Activated CD4-positive, alpha-beta T cell treated with anti-CD3 and anti-CD28 coated beads, Interleukin-2, amount 10 ng/mL, durations not matched to agents 24 days and 14 days (primary cell): ENCODE measurements around the gene SH3GLB2. TPM values are rescaled to one million over a fixed set of nuclear protein-coding genes. Genes with fewer than 3 reads are reported as not detected.

Experiments used
- DNase-seq: peaks from one replicate; pipeline ENCODE4 v3.0.0; 2022
- H3K27ac Mint-ChIP-seq: one replicate; pipeline ENCODE4 v1.8.0; 2022; ENCODE audit warnings: mild to moderate bottlenecking, mixed read lengths
- H3K27me3 Mint-ChIP-seq: one replicate; pipeline ENCODE4 v1.8.0; 2022; ENCODE audit warnings: mixed read lengths
- H3K36me3 Mint-ChIP-seq: one replicate; pipeline ENCODE4 v1.8.0; 2022; ENCODE audit warnings: low read depth, mild to moderate bottlenecking, mixed read lengths
- H3K4me1 Mint-ChIP-seq: one replicate; pipeline ENCODE4 v1.8.0; 2021; ENCODE audit warnings: mixed read lengths
- H3K4me3 Mint-ChIP-seq: one replicate; pipeline ENCODE4 v1.8.0; 2022; ENCODE audit warnings: mild to moderate bottlenecking, moderate library complexity, mixed read lengths
- H3K9me3 Mint-ChIP-seq: one replicate; pipeline ENCODE4 v1.8.0; 2021; ENCODE audit warnings: mixed read lengths
- intact Hi-C: fragments of 100-400 bp; cut with micrococcal nuclease; formaldehyde crosslinking; loops from one replicate; pipeline ENCODE4 v1.15.1; 2023
- total RNA-seq: library from RNA; stranded (reverse); gene quantifications from 2 replicates; pipeline ENCODE4 v1.2.3, GENCODE V29; 2022

Gene SH3GLB2
- 69.6 and 73.9 TPM in 2 replicates for total RNA-seq

DNA sequence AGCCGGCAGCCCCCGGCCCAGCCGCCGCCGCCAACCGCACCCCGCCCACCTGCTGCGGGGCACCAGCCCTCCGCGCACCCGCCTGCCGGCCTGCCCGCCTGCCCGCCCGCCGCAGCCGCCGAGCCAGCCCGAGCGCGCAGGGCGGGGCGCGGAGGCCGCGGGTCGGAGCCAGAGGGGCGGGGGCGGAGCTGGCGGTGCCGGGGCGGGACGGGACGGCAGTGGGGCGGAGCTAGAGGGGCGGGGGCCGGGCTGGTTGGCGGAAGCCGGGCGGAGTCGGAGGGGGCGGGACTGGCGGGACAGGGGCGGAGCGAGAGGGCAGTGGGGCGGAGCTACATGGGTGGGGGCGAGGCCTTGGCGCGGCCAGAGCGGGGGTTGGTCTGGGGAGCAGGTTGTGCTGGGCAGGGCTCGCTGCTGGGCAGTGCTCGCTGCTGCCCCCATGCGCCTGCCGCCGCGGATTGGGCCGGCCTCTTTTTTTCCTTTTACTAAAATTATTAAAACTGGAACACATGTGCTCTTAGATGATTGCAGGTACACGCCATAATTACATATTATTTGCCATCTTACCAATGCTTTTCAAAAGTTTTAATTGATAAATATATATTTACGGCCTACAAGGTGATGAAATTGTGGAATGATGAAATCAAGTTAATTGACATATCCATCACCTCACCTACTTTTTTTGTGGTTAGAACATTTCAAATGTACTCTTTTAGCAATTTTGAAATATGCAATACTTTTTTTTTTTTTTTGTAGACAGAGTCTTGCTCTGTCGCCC is at the start of gene SH3GLB2:
Gene SH3GLB2, minus strand, starts transcription at position 140 of the 775 bp plus-strand sequence. CDS start 177 bp downstream, outside the sequence.
- Mint-ChIP-seq H3K9me3 (no peaks in the 10 kb centered on the region), H3K27me3 (no peaks in the 10 kb centered on the region), H3K36me3 (no peaks in the 10 kb centered on the region), H3K27ac (peak within 1 kb of the TSS; percentile 77), H3K4me3 (peak within 1 kb of the TSS; percentile 85), H3K4me1 (peaks cover 17% of the 10 kb centered on the region)
- DNase-seq, result peak; percentile 96
- intact Hi-C loops, result loop anchor here (1.0 to 5.0 kb wide), 6 partner anchors 8 to 571 kb away; partner anchors contain the start of genes CRAT, DOLK, DOLPP1 and LRRC8A

DNA sequence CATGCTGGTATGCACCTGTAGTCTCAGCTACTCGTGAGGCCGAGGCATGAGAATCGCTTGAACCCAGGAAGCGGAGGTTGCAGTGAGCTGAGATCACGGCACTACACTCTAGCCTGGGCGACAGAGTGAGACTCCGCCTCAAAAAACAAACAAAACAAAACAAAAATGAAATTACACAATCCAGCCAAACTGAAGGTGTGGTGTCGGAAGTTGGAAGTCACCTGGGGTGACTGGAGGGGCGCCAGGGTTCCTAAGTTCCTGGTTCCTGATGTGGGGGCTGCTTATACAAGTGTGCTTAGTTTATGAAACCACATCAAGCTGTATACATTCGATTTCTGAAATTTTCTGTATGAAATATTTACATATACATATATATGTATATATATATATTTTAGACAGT is 49.1 kb upstream of the SH3GLB2 start:
- Mint-ChIP-seq H3K9me3 (no peaks in the 10 kb centered on the region), H3K36me3 (no peaks in the 10 kb centered on the region), H3K4me3 (no peak overlapping the region), H3K27ac (no peak overlapping the region), H3K27me3 (no peaks in the 10 kb centered on the region), H3K4me1 (peaks cover 20% of the 10 kb centered on the region)
- no peak for DNase-seq
- intact Hi-C loops, result no loop called here

DNA sequence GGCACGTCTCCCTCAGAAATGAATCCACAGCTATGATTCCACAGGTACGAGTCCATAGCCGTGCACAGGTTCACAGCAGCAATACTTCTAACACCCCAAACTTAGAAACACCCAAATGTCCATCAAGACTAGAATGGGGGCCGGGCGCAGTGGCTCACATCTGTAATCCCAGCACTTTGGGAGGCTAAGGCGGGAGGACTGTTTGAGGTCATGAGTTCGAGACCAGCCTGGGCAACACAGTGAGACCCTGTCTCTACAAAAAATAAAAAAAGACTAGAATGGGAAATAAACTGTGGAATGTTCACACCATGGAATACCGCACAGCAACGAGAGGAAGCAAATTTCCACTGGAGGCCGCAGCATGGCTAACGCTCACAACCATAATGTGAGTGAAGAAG is 48.5 kb upstream of the SH3GLB2 start:
- H3K9me3 Mint-ChIP-seq, result no peaks in the 10 kb centered on the region
- peaks cover 20% of the 10 kb centered on the region for H3K4me1 Mint-ChIP-seq
- no peak overlapping the region for H3K4me3 Mint-ChIP-seq
- H3K27me3 Mint-ChIP-seq, result no peaks in the 10 kb centered on the region
- intact Hi-C loops, result no loop called here
- H3K36me3 Mint-ChIP-seq, result no peaks in the 10 kb centered on the region
- no peak overlapping the region for H3K27ac Mint-ChIP-seq
- no peak for DNase-seq

DNA sequence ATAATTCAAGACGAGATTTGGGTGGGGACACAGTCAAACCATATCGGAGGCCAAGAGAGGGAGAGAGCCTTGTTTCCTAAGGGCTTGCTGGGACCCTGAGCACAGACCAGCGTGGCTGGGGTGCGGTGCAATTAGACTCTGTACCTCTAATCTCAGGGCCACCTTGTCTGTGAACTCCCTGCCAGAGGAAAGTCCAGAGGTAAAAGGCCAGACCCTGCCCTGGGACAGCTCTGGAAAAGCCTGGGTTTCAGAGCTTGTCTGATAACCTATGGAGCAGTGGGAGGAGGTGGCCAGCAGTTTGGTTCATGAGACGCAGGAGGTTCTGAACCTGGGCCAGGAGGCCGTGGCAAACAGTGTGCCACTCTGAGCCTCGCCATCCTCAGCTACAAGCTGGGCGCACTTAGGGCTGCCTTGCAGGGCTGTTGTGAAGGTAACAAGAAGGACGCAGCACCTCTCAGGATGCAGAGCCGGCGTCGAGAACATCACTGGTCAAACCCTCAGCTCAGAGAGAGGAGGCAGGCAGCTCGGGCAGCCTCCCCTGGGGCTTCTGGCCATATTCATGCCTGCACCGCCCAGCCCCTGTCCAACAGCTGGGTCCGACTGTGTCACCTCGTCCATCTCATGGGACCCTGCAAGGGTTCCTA is 48.0 kb upstream of the SH3GLB2 start:
- intact Hi-C loops, result no loop called here
- H3K9me3 Mint-ChIP-seq, result no peaks in the 10 kb centered on the region
- no peak overlapping the region for H3K27ac Mint-ChIP-seq
- peaks cover 19% of the 10 kb centered on the region for H3K4me1 Mint-ChIP-seq
- H3K36me3 Mint-ChIP-seq, result no peaks in the 10 kb centered on the region
- no peaks in the 10 kb centered on the region for H3K27me3 Mint-ChIP-seq
- no peak for DNase-seq
- no peak overlapping the region for H3K4me3 Mint-ChIP-seq

DNA sequence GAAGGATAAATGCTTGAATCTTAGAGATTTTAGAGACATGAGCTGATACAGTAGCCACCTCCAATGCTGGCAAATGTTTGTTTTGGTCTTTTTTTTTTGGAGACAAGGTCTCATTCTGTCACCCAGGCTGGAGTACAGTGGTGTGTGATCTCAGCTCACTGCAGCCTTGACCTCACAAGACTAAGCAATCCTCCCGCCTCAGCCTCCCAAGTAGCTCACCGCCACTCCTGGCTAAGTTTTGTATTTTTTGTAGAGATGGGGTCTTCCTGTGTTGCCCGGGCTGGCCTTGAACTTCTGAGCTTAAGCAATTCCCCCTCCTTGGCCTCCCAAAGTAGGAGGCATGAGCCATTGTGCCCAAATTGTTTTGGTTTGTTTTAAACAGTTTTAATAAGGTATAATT is 46.0 kb upstream of the SH3GLB2 start:
- DNase-seq, result no peak
- intact Hi-C loops, result no loop called here
- no peak overlapping the region for H3K27ac Mint-ChIP-seq
- H3K9me3 Mint-ChIP-seq, result no peaks in the 10 kb centered on the region
- H3K4me1 Mint-ChIP-seq, result peaks cover 14% of the 10 kb centered on the region
- no peak overlapping the region for H3K4me3 Mint-ChIP-seq
- no peaks in the 10 kb centered on the region for H3K36me3 Mint-ChIP-seq
- no peaks in the 10 kb centered on the region for H3K27me3 Mint-ChIP-seq

DNA sequence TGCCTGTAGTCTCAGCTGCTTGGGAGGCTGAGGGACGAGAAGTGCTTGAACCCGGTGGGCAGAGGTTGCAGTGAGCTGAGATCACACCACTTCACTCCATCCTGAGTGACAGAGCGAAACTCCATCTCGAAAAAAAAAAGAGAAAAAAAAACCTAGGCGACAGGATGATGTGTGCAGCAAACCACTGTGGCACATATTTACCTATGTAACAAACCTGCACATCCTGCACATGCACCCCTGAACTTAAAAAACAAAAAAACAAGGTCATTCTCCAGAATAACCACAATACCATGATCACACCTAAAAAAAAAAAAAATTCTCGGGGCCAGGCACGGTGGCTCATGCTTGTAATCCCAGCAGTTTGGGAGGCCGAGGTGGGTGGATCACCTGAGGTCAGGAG is 45.3 kb upstream of the SH3GLB2 start:
- DNase-seq, result no peak
- Mint-ChIP-seq H3K36me3 (no peaks in the 10 kb centered on the region), H3K9me3 (no peaks in the 10 kb centered on the region), H3K27ac (no peak overlapping the region), H3K27me3 (no peaks in the 10 kb centered on the region), H3K4me3 (no peak overlapping the region), H3K4me1 (peaks cover 20% of the 10 kb centered on the region)
- intact Hi-C loops, result no loop called here

DNA sequence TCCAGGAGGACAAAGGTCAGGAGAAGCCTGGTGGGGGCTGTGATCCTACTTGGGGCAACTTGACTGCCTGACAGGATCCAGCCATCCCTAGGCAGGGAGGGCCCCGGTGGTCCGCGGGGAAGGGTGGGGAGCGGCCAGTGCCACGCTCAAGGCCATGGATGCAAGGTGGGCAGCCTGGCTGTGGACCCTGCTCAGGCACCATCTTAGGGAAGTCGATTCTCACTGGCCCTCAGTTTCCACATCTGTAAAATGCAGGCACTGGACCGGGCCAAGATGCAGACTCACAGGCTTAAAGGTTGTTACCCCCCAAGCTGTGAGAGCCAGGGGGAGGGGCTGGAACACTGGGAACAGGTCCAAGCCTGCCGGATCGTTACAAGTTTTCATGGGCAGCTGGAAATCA is 44.0 kb upstream of the SH3GLB2 start:
- no peak overlapping the region for H3K4me3 Mint-ChIP-seq
- no peak for DNase-seq
- H3K36me3 Mint-ChIP-seq, result no peaks in the 10 kb centered on the region
- H3K27ac Mint-ChIP-seq, result no peak overlapping the region
- peaks cover 21% of the 10 kb centered on the region for H3K4me1 Mint-ChIP-seq
- H3K27me3 Mint-ChIP-seq, result no peaks in the 10 kb centered on the region
- intact Hi-C loops, result no loop called here
- H3K9me3 Mint-ChIP-seq, result no peaks in the 10 kb centered on the region

DNA sequence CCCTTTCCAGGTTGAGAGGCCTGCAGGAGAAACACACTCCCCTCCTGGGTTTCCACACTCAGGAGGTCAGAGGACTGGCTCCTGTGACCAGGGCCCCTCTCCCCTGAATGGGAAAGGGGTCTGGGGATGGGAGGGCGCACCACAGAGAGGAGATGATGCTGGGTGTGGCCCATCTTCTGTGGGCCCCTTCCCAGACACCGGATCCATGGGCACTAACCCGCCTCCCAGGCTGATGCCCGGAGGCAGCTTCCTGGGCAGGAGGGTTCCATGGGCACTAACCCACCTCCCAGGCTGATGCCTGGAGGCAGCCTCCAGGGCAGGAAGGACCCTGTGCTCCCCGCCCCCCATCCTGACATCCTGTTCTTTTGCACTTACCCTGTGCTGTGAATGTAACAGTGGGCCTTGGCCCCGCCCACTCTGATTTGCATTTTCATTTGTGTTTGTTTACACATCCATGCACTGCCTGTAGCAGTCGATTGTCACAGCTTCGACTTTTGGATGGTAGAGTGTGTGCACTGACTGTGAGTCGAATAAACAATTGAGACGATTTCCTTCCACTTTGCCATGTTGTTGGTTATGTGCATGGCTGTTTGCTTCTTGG is 43.5 kb upstream of the SH3GLB2 start:
- H3K27me3 Mint-ChIP-seq, result no peaks in the 10 kb centered on the region
- intact Hi-C loops, result no loop called here
- peak; percentile 79 for DNase-seq
- peaks cover 21% of the 10 kb centered on the region for H3K4me1 Mint-ChIP-seq
- H3K36me3 Mint-ChIP-seq, result no peaks in the 10 kb centered on the region
- H3K4me3 Mint-ChIP-seq, result no peak overlapping the region
- no peak overlapping the region for H3K27ac Mint-ChIP-seq
- no peaks in the 10 kb centered on the region for H3K9me3 Mint-ChIP-seq

DNA sequence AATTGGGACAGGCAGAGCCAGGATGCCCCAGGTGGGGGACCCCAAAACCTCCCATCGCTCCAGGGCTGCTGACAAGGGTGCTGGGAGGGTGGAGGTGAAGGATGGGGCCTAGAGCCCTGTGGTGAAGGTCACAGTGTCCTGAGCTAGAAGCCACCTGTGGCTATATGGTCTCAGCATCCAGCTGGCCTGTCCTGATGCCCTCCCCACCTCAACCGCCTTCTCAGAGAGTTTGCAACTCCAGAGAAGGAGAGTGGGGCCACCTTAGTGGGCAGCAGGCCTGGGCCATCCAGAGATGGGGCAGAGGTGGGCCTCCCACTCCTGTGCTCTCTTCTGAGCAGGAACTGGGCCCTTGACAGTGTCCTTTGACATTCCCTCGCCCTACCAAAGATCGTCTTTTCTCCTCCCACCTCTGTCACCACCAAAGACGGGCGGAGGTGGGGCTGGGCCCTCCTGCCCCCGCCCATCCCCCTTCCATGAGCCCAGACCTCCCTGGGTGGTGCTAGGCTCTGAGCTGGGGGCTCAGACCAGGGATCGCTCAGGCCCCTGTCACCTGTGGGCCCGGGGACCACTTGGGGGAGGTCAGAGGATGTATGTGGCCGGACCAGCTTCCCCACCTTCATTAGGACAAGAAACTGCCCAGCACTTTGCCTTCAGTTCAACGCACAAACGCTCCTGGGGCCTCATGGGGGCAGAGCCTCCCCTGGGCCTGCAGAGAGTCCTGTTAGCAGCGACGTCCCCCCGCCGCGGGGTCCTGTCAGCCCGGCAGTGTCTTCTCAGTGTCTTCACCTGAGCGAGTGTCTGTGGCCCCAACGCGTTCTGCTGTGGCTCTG is 42.8 kb upstream of the SH3GLB2 start:
- Mint-ChIP-seq H3K4me1 (peaks cover 21% of the 10 kb centered on the region), H3K9me3 (no peaks in the 10 kb centered on the region), H3K27ac (no peak overlapping the region), H3K4me3 (no peak overlapping the region), H3K36me3 (no peaks in the 10 kb centered on the region), H3K27me3 (no peaks in the 10 kb centered on the region)
- no peak for DNase-seq
- intact Hi-C loops, result no loop called here

DNA sequence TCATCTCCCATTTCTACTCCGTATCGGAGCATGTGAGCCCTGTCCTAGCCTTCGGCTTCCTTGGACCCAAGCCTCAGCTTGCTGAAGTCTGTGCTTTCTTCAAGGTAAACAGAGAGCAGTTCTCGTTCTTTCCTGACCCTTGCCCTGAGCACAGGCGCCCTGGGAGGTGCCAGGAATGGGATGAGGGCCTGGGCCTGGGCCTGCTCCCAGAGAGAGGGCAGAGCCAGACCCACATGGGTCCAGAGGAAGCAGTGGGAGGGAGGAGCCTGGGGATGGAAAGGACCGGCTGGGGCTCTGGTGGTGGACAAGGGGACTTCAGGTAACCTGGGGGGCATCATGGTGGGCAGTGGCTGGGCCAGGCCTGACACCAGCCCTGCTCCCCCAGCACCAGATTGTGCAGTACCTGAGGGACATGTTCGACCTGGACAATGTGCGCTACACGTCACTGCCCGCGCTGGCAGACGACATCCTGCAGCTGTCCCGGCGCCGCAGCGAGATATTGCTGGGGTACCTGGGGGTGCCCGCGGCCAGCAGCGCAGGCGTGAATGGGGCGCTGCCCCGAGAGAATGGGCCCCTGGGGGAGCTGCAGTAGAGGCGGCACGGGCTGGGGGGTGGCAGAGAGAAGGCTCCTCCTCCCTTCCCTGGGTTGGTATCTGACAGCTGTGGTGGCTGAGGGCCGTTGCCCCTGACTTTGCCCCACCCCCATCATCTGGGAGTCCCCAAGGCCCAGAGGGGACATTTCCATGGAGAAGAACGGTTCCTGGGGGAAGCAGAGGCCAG is 41.9 kb upstream of the SH3GLB2 start:
- H3K36me3 Mint-ChIP-seq, result peaks cover 5% of the 10 kb centered on the region
- H3K27me3 Mint-ChIP-seq, result no peaks in the 10 kb centered on the region
- DNase-seq, result no peak
- intact Hi-C loops, result no loop called here
- H3K27ac Mint-ChIP-seq, result peak overlapping the region; percentile 82
- H3K4me3 Mint-ChIP-seq, result no peak overlapping the region
- peaks cover 21% of the 10 kb centered on the region for H3K4me1 Mint-ChIP-seq
- no peaks in the 10 kb centered on the region for H3K9me3 Mint-ChIP-seq

DNA sequence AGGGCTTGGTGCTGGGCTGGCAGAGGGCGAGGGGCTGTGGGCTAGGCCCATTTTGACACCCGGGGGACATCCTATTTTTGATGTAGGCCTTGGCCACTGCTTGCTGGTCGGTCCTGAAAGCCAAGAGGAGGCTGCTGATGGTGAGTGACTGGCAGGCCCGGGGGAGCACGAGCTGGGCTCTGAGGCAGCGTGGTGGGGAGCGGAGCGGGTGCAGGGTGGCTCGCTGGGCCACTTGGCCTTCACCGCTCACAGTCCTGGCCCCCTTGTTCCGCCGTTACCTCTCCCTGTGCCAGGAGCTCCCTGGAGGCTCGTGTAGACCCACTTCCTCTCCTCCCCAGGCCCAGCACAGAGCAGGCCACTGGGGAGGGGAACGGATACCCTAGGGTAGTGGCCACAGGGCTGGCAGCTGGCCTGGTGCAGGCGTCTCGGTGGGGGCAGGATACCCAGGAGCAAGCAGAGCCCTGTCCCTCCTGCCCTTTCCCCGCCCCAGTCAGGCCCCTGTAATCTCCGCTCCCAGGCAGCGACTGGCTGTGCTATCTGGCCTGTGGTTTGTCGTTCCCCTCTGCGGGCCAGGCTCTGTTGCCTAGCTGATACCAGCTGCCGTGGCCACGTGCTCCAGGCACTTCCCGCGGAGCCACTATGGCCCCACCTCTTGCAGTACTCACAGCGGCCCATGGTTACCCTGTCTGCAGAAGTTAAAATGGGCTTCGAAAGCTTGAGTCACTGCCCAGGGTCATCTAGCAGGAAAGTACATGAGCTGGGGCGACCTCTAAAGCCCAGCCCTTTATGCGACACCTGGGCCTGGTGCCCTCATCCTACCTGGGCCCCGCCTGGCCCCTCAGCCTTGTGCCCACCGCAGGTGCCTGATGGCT is 41.1 kb upstream of the SH3GLB2 start:
- Mint-ChIP-seq H3K4me3 (peak overlapping the region; percentile 13), H3K9me3 (no peaks in the 10 kb centered on the region), H3K27ac (peak overlapping the region; percentile 82), H3K36me3 (peaks cover 5% of the 10 kb centered on the region), H3K4me1 (peaks cover 21% of the 10 kb centered on the region), H3K27me3 (no peaks in the 10 kb centered on the region)
- intact Hi-C loops, result no loop called here
- DNase-seq, result peak; percentile 86

DNA sequence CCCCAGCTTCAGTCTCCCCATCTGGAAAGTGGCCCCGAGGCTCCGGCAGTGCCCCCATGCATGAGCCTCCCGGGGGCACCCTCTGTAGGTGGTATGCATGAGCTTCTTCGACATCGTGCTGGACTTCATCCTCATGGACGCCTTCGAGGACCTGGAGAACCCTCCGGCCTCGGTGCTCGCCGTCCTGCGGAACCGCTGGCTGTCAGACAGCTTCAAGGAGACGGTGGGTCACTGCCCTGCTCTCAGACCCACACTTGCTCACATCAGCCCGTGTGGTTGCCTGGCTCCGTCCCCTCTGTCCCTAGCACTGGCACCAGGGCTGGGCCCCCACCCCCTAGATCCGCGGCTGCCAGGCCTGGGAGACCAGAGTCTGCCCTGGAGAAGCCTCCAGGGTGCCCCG is 40.0 kb upstream of the SH3GLB2 start:
- no peaks in the 10 kb centered on the region for H3K9me3 Mint-ChIP-seq
- H3K4me1 Mint-ChIP-seq, result peaks cover 16% of the 10 kb centered on the region
- H3K27me3 Mint-ChIP-seq, result no peaks in the 10 kb centered on the region
- DNase-seq, result no peak
- peaks cover 7% of the 10 kb centered on the region for H3K36me3 Mint-ChIP-seq
- peak overlapping the region; percentile 82 for H3K27ac Mint-ChIP-seq
- intact Hi-C loops, result no loop called here
- peak overlapping the region; percentile 13 for H3K4me3 Mint-ChIP-seq
